Kidney capillary endothelial cell (primary cell): ENCODE data around the gene NOXO1.
A peak's percentile ranks its signal among the peaks of the same experiment; 100 is the strongest.
"Not testable (repeated sequence)": the region's sequence is repeated elsewhere in the genome, so short reads cannot be mapped to it uniquely, and the experiment has no call there.

Experiments
- DNase-seq: peaks from one replicate; pipeline ENCODE4 v3.0.0-alpha.2; 2018; ENCODE audit warnings: low spot score

The NOXO1 gene

DNA sequence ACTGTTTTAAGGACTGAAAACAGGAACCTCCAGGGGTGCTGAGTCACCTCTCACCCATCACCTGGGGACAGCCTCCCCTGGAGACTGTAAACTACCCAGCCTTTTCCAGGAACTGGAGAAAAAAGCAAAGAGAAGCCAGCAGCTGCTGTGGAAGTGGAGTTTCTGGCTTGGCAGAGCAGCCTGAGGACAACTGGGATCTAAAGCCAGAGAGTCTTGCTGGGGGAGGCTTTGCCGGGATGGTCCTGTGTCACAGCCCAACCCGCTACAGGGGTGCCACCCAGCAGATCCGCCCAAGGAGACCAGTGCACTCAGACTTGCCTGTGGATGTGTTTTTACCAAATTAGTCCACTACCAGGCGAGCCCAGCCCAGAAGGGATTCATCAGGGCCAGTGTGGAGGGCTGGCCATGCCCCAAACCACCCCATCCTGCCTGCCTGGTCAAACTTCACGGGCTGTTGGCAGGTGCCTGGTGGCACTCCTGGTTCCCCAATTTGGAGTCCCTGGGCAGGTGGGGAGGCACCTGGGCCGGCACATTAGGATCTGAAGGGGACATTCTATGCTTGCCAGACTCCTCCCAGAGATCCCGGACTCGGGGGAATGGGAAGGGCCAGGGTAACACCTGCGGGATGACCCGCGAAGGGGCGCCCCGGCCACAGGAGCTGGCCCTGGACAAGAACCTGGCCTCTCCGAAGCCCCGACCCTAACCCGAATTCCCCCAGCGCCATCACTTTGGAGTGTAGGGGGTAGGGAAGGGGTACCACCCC is 39.0 kb downstream of the NOXO1 start:
- no peak for DNase-seq

- no peak for DNase-seq
Measured at GRCh38 chr16:1941162-1942046, 39.9 kb downstream of the NOXO1 start.

DNA sequence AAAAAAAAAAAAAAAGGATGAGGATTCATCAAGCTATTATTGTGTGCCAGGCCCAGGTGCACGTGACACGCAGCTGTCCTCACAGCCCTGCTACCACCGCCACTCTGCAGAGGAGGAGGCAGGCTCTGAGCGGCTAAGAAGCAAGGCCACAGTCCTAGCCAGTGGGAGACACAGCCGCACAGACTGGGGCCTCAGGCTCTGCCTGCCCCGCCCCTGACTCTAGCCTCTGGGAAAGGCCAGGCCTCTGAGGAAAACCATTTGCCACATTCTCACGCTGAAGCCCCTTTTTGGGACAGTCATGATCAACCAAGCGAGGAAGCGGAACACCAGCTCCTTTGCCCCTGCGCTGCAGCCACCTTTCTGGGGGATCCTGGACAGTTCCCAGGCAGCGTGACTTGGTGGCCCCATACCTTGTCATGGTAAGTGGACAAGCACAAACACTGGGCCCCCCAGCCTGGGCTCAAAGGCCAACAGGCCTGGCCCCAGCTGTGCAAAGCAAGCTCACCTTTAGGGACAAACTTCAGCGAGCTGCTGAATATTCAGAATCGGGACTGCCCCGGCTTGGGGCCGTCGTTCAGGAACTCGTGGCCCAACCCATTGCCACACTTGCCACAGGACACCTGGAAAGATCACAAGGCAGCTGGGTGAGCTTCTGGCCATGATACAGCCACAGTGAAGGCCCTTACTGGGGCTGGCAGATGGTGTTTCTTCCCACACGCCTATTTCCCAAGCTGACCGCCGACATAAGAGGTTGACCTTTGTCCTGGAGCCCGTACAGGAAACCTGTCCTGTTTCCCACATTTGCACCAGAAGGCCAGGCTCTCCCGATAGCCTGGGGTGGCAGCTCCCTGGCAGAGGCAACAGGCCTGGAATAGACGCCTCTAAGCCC is 40.8 kb downstream of the NOXO1 start:
- no peak for DNase-seq

GRCh38 chr16:1939833-1940232 is 41.4 kb downstream of the NOXO1 start:
- not testable (repeated sequence) for DNase-seq

GRCh38 chr16:1938910-1939309 is 42.4 kb downstream of the NOXO1 start:
- DNase-seq, result no peak

DNA sequence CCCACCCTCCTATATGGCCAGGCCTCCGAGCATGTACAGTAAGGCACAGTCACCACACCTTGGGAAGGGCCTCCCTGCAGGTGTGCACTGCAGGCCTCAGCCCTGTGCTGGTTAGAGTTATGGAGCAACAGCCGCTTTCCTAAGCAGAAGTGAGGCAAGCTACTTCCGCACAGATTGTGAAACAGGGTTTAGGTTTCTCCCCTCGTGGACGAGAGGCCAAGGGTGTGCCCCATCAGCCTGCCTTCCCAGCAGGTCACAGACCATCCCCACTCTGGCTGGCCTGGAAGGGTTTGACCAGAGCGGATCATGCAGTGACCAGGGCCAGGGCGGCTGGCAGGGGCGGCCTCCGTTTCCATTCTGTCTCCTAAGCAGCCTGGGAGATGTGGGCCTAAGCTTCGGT is 43.0 kb downstream of the NOXO1 start:
- no peak for DNase-seq

DNA sequence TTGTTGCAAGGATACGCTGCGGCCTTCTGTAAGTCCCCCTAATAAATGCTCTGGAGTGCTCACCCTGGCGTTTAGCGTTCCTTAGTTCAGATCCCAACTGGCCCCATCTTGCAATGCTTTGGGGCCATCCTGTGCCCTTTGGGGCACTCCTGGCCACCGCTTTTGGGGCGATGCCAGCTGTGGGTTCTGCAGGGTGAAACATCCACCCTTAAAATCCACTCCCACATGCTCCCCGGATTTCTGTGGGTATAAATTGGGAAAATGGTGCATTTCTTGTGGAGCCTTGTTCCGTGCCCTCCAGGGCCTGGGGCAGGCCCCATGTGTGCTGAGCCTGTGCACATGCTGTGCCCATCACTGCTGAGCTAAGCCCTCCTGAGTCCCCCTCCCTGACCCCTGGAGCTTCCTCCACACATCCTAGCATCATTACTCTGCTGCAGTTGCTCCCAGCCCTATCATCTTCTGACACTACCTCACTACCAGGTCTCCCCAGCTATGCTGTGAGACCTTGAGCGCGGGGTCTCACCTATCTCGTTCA is 44.3 kb downstream of the NOXO1 start:
- no peak for DNase-seq

DNA sequence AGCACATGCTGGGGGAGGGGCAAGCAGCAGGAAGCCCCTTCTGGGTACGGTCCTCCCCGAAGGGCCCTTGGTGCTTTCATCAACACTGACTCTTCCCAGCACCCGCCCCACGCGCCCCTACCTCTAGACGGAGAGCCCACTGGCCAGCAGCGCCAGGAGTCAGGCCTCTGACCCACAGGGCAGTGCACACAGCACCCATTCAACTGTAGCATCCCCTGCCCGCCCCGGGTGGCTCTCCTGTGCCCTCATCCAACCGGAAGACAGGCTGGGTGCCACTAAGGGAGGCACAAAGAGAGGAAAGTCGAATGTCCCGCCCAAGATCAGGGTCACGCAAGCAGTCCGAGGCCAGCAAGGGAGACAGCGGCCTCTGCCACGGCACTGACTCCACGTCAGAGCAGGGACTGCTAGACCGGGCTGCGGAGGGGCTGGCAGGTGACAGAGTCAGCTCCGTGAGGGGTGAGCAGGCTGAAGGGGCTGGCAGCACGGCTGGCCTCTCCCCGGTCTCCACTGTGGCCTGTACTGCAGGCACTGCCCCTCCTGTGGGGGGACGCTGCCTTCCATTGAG is 48.1 kb downstream of the NOXO1 start:
- DNase-seq, result no peak

- no peak for DNase-seq
Measured at GRCh38 chr16:1932050-1933028, 48.9 kb downstream of the NOXO1 start.

GRCh38 chr16:1930338-1930720 is 50.9 kb downstream of the NOXO1 start:
- DNase-seq, result no peak

- DNase-seq, result peak; percentile 89
Measured at GRCh38 chr16:1929578-1930337, 51.5 kb downstream of the NOXO1 start.

DNA sequence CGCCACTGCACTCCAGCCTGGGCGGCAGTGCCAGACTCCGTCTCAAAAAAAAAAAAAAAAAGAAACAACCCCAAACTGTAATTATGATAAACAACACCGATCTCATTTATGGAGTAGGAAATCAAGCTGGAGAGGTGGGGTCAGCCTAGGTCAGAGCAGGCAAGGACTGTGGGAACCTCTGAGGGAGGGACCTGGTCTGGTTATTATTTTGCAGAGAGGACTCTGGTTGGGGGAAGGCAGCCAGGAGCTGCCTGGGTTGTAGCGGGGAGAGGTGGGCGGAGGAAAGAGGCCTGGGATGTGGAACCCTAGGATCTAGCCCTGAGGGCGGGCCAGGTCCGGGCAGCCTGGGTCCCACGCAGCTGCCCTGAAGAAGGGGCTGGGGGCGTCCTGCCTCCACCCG is 52.2 kb downstream of the NOXO1 start:
- DNase-seq, result no peak
